HG03342 (cell line): Measurements from ENCODE around the gene FKBP7.
"Not testable (repeated sequence)": the region's sequence is repeated elsewhere in the genome, so short reads cannot be mapped to it uniquely, and the experiment has no call there.

Source experiments
- ATAC-seq: cut with Tn5 transposase; IDR thresholded peaks from one replicate; pipeline ENCODE4 v1.9.1; 2021; ENCODE audit warnings: mild to moderate bottlenecking, moderate library complexity; ENCODE audit not compliant: unreplicated experiment

The FKBP7 gene

GRCh38 chr2:178450524-178450773, 28.0 kb downstream of the FKBP7 start:
- ATAC-seq = peak; percentile 46

- peak; percentile 7 for ATAC-seq
These were observed 28.5 kb downstream of the FKBP7 start for GRCh38 chr2:178449700-178450523.

- ATAC-seq = no peak
These were observed 29.3 kb downstream of the FKBP7 start for GRCh38 chr2:178448968-178449661.

GRCh38 chr2:178441426-178441825, 37.0 kb downstream of the FKBP7 start:
- ATAC-seq = no peak

GRCh38 chr2:178436662-178437061, 41.7 kb downstream of the FKBP7 start:
- no peak for ATAC-seq

- ATAC-seq = no peak
These were observed 49.1 kb downstream of the FKBP7 start for GRCh38 chr2:178429336-178429735.

GRCh38 chr2:178428396-178428806, 50.0 kb downstream of the FKBP7 start:
- ATAC-seq = no peak

- ATAC-seq = no peak
These were observed 50.9 kb downstream of the FKBP7 start for GRCh38 chr2:178427458-178427857.

GRCh38 chr2:178426388-178426787, 52.0 kb downstream of the FKBP7 start:
- no peak for ATAC-seq

GRCh38 chr2:178425255-178425827, 53.1 kb downstream of the FKBP7 start:
- no peak for ATAC-seq

GRCh38 chr2:178423746-178424145, 54.7 kb downstream of the FKBP7 start:
- ATAC-seq = not testable (repeated sequence)

GRCh38 chr2:178422097-178422496, 56.3 kb downstream of the FKBP7 start:
- ATAC-seq = no peak

GRCh38 chr2:178420463-178420999, 57.9 kb downstream of the FKBP7 start:
- ATAC-seq = no peak

- peak; percentile 27 for ATAC-seq
These were observed 59.3 kb downstream of the FKBP7 start for GRCh38 chr2:178419123-178419522.

GRCh38 chr2:178418426-178418825, 60.0 kb downstream of the FKBP7 start:
- no peak for ATAC-seq

- no peak for ATAC-seq
These were observed 60.5 kb downstream of the FKBP7 start for GRCh38 chr2:178417916-178418315.

GRCh38 chr2:178415979-178416378, 62.4 kb downstream of the FKBP7 start:
- no peak for ATAC-seq

GRCh38 chr2:178414266-178415247, 63.8 kb downstream of the FKBP7 start:
- ATAC-seq = peak; percentile 80
